Thyroid gland (tissue), 4 donors: ENCODE measurements around the gene TNN.

Source experiments
- POLR2A ChIP-seq, 2 donors: fragments of 450-650 bp; IDR thresholded peaks; one replicate each; pipeline ENCODE4 v1.6.1; 2017; ENCODE audit warnings: antibody characterized with exemption in 2 of 2, mild to moderate bottlenecking in 2 of 2, moderate library complexity in 1 of 2
- TF ChIP-seq, protein P1 (sequence below), 6 experiments: fragments of 200-600 bp in 3 of 6; fragments of 450-650 bp in 3 of 6; sonication (generic) in 3 of 6; IDR thresholded peaks; one replicate each; pipeline ENCODE4 v1.5.1; 2016 to 2019; ENCODE audit warnings: antibody characterized with exemption in 6 of 6, mild to moderate bottlenecking in 2 of 6, inconsistent platforms in 1 of 6, moderate library complexity in 1 of 6

DNA sequence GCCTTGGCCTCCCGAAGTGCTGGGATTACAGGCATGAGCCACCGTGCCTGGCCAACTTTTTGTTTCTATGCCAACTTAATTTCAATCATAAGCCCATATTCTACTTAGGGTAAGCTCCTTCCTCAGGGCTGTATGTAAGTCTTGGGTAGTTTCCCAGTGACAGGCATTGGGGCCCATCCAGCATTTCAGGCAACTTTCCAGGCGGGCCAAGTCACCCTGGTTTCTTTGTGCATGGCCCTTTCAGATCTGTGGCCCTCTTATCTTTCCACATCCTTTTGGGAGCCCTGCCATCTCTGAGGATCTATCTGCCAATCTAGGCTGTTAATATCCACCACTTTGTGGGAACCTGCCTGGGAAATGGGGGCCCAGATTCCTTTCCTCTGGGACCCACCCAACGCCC lies 58.7 kb downstream of the TNN start:
- TF ChIP-seq, protein P1, sequence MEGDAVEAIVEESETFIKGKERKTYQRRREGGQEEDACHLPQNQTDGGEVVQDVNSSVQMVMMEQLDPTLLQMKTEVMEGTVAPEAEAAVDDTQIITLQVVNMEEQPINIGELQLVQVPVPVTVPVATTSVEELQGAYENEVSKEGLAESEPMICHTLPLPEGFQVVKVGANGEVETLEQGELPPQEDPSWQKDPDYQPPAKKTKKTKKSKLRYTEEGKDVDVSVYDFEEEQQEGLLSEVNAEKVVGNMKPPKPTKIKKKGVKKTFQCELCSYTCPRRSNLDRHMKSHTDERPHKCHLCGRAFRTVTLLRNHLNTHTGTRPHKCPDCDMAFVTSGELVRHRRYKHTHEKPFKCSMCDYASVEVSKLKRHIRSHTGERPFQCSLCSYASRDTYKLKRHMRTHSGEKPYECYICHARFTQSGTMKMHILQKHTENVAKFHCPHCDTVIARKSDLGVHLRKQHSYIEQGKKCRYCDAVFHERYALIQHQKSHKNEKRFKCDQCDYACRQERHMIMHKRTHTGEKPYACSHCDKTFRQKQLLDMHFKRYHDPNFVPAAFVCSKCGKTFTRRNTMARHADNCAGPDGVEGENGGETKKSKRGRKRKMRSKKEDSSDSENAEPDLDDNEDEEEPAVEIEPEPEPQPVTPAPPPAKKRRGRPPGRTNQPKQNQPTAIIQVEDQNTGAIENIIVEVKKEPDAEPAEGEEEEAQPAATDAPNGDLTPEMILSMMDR (IDR thresholded peaks at IDR 0.05), result no peak
- TF ChIP-seq POLR2A (IDR thresholded peaks at IDR 0.05), result no peak
